ENCODE data around the gene TMEM9.

Gene TMEM9

DNA sequence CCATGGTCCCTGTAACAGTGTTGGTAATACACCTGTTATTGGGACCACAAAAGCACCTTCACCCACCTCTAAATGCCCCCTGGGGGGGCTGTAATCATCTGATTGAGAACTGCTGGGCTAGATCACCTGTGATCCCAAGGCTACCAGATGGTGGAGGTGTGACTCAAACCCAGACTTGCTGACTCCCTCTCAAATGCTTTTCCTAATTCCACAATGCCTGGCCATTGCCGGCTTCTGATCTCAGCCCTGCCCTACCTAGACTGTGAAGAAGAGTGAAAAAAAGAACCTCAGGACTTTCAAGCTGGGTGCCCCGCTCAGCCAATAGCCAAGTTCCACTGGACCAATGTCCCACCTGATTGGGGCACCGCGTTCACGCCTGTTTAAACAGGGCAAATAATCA, 9.6 kb downstream of the TMEM9 start:
- no peak for FAIRE-seq

DNA sequence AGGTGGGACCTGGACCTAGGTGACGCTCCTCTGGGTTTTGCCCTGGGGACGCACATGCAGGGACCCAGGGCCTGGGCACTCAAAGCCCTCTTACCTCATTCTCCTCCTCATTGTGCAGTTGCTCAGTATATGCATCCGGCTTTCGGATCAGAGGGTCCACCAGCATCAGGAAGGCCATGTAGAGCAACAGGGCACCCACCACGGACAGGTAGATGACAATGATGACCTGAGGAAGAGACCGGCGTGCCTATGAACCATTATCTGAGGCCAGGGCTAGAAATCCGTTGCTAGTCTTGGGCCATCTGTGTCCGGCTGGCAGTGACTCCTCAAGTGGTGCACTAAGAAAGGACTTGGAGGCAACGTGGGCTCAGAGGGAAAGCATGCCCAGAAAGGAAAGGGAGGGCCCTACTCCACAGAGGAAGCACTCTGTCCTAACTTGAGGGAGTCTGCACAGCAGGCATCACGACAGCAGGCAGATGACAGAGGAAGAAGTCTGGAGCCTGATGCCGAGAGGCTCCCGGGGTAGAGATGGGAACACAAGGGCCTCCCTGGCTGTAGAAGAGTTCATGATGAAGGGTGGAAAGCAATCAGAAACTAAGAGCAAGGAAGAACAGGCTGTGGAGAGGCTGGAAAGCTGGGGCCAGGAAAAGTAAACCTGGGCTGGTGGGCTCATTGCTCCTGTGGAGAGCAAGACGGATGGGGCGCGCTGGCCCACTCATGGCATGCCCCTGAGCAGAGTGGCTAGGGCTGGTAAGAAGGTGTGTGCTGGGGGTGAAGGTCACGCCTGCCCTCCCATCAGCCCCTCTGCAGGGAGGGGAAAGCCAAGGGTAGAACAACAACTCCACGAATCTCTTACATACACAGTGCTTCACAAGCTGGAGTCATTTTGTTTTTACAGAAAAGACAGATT, 10.3 kb downstream of the TMEM9 start:
- FAIRE-seq: no peak

DNA sequence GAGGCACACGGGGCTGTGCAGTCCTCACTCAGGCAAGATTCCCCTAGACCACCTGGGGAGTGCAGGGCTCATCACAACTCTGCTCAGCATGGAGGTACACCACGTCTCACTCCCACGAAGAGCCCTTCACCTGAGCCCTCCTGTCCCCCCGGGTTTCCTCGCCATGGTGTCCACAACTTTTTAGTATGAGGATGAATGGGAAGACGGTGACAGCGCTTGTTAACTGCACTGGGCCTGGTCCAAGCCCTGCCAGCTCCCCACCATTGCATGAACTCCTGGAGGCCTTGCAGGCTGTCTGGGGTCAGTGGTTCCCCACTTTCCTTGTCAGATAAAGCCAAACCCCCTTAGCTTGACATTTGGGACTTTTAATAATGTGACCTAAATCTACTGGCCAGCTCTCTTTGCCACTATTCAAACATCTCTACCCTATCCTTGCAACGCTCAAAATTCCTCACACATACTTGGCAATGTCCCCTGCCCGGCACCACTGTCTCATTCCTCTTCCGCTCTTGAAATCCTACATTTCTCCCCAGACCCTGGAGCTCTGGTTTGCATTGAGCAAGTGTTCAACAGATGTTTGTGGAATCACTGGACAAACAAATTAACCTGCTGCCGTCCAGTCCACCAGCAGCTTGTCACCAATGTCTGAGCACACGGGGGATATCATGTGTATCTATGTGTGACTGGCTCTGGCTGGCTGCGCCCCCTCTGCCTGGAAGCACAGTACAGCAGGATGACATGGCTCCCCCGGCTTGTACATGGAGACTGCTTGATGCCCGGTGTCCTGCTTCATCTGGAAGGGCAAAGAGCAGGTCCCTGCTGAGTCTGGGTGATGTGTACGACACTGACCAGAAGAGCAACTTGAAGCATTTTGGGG, 11.2 kb downstream of the TMEM9 start:
- FAIRE-seq: no peak

GRCh38 chr1:201142011-201142848, 12.0 kb downstream of the TMEM9 start:
- FAIRE-seq: no peak

DNA sequence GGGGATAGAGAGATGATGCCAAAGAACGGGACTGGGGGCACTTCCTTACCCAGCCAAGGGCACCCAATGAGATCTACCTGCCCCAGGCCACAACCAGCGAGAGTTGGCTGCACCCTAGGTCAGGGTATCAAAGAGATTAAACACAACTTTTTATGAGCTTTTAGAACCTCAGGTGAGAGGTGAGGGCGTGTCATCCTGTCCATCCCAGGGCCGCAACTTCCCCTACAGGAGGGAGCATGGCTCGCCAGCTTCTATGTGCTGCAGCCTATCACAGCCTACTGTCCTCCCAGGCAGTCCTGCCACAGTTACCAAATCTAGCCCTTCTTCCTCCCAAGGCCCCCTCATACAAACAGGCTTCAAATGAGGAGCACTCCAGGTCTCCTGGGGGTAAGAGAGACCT, 12.9 kb downstream of the TMEM9 start:
- FAIRE-seq: no peak

- FAIRE-seq: no peak
These were observed 13.4 kb downstream of the TMEM9 start for GRCh38 chr1:201140941-201141260.

DNA sequence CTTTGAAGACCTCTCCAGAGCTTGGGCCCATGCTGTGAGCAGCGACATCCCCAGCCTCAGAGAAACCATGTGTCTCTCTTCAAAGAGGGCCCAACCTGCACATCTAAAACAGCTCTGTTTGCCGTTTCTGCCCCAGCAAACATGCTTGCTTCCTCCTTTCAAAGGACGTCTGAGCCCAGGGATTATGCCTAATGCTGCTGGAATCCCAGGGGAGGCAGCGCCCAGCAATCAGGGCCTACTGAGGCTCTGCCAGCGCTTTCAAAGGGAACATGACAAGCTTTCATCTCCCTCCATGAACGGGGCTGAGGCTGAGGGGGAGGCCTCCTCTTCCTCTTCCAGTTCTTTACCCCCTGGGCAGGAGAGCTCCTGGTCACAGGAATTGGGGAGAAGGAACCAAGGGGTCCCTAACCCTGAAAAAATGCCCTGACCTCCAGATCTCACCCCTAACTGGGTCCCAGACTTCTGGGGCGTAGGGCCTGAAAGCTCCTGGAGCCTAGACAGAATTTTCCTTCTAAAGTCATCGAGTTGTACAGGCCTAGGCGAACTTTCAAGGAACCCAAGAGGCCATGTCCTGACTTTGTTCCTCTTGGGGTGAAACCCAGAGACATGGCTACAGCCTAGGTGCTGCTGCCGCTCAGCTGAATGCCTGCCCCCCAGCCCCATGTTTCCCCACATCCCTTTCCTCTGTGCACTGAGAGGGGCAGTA, 13.9 kb downstream of the TMEM9 start:
- no peak for FAIRE-seq

GRCh38 chr1:201139756-201140155, 14.5 kb downstream of the TMEM9 start:
- no peak for FAIRE-seq

DNA sequence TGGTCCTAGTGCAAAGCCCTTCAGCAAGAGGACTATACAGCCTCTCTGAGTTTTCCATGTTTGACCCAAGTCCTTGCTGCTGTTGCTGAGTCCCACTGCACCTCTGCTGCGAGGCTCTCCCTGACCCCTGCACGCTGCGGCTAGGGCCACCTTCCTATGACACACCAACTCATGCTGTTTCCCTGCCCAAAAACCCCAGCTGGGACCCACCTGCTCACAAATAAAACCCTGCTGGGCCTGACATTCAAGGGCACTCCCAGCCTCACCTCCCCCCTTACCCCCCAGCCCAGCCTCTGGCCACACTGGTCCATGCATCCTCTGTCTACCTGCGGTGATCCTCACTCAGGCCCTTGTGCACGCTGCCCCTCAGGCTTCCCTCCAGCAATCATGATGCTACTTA, 15.0 kb downstream of the TMEM9 start:
- no peak for FAIRE-seq

DNA sequence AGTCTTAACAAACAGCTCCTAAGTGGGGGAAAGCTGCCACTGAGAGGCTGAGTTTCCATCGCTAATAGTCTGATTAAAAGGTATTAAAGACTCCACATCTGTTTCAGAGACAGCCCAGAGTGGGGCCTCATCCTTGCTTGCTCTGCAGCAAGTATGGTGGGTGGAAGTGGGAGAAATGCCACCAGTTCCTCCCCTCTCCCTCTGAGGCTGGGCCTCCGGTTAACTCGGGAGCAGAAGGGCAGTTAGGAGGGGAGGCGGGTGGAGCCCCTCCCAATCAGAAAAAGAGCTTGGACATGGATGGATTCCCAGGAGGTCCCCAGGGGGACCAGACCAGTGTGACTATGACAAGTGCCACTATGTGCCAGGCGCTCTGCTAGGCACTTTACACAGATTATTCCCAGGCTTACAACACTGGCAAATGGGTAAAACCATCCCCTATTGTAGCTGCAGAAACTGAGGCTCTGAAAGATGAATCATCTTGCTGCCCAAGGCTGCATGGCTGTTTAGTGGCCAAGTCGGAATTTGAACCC, 15.9 kb downstream of the TMEM9 start:
- FAIRE-seq: no peak

DNA sequence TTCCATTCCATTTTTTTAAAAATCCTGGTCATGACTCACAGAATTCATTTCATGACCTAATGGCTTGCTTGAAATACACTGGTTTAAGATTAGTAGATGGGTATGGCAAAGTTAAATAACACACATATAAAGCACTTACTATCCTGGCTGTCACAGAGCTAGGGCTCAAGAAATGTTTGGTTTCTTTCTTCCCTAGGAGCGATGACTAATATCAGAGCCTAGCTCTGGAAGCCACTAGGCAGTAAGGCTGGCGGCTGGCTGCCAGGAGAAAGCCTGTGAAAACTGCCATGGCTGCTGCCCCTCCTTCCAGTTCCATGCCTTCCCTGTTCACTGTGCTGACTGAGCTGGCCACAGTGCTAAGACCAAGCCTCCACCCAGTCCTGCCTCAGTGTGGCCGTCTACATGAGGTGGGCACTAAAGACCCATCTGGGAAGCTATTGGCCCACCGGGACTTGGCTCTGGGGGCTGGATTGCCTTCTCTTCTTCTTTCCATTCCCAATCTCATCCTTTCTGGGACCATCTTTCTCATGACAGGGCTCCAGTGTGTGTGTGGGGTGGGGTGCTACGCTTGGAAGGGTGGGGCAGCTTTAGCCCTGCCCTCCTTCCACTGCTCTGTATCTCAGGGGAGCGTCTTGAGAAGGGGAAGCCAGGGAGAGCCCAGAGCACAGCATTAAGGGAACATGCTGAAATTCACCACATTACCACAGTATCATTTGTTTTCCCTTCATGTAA, 16.5 kb downstream of the TMEM9 start:
- no peak for FAIRE-seq

- no peak for FAIRE-seq
These were observed 17.3 kb downstream of the TMEM9 start for GRCh38 chr1:201137024-201137392.

DNA sequence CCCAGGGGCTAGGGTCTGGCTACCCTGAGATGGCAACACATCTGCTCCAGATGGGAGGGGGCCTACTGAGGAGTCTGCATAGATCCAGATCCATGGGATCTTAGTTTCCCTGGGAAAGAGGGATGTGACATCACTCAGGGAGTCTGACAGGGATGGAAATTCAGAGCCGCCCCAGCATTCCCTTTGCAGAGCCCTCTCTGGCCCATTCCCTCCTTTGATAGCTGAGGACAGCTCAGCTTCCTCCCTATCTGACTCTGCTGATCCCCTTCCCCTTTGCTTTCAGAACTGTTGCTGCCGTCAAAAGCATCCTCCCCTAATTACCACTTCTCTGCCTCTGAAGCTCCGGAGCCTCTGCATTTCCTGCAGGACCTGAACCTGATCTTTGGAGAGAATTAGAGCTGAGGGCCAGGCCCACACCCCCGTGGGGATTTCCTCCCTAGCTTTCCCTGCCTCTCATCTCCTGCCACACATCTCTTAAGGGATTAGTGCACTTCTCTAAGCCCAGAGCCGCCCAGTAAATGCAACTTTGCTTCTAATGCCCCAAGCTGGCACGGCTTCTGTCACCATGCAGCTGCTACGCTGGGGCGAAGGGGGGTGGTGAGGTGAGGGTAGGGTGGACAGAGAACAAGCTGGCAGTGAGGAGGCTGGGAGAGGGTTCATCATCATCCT, 17.8 kb downstream of the TMEM9 start:
- FAIRE-seq: no peak

DNA sequence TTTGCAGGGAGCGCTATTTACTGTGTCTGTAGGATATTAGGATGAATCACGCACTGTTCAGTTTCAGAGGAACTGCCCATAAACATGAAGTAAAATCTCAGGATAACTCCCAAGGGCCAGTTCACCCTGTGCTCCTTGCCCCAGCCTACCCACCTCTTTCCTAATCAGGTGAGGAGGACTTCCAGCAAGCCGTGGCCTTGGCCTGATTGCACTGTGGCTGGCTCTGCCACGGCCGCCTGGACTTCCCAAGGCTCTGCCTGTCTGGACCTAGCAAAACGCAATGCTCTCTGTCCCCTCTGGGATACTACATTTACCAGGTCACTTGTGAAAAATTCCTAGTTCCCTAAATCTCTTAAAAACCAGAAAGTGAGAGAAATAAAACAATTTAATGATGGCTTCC, 19.9 kb downstream of the TMEM9 start:
- no peak for FAIRE-seq

- FAIRE-seq: no peak
These were observed 22.9 kb downstream of the TMEM9 start for GRCh38 chr1:201131398-201131797.

DNA sequence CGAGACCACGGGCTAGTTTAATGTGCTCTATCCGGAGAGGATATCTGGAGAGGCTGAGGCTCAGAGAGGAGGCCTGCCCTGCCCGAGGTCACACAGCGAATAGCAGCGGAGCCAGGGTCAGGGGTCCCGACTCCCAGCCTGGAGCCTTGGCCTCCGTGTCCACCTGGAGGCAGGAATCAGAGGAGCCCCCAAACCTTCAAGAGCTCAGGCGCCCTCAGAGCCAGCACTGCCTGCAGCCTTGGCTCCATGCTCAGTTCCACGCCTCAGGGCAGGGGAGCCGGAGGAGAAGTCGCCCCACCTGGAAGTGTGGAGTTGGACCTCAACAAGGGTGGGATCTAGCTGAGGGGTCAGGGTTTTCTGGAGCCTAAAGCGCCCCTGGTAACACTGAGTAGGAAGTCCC, 25.3 kb downstream of the TMEM9 start:
- no peak for FAIRE-seq

- FAIRE-seq: no peak
These were observed 25.8 kb downstream of the TMEM9 start for GRCh38 chr1:201128476-201128875.

GRCh38 chr1:201127755-201128455, 26.4 kb downstream of the TMEM9 start:
- FAIRE-seq: no peak

GRCh38 chr1:201126832-201127754, 27.2 kb downstream of the TMEM9 start, which contains the start of gene ASCL5:
TSS of gene ASCL5 (minus strand) at chr1:201127184. CDS start at chr1:201115372, 11,812 bp downstream.
- FAIRE-seq: no peak

Measured in endometrium (tissue), 2 donors.